Keratinocyte (primary cell): ENCODE results near the gene KDM3B. TPM values are rescaled to one million over a fixed set of nuclear protein-coding genes. Genes with fewer than 3 reads are reported as not detected.
A peak's percentile ranks its signal among the peaks of the same experiment; 100 is the strongest.

Experiments
- DNase-seq: peaks from one replicate; pipeline ENCODE4 v3.0.0-alpha.2; 2011; ENCODE audit warnings: low read depth, missing footprints, low spot score
- FAIRE-seq: peaks from 2 replicates; lab custom pipeline; 2011; peaks lifted over from hg19 to GRCh38; lab: Jason Lieb, UNC
- H2AFZ ChIP-seq: 2 replicates; pipeline ENCODE4 v1.6.0; 2012; ENCODE audit warnings: low read length, control low read depth, inconsistent platforms; ENCODE audit not compliant: control insufficient read depth
- H3K27ac ChIP-seq: 2 replicates; pipeline ENCODE4 v1.5.1; 2011; ENCODE audit warnings: low read length; ENCODE audit not compliant: control insufficient read depth, insufficient read depth
- H3K27me3 ChIP-seq: 3 replicates; pipeline ENCODE4 v1.6.0; 2011; ENCODE audit warnings: low read length; ENCODE audit not compliant: control insufficient read depth, insufficient read depth; ENCODE audit errors: extremely low read depth
- H3K36me3 ChIP-seq, 2 experiments: 2 replicates in 1 of 2; 3 replicates in 1 of 2; pipeline ENCODE4 v1.5.1; 2011; ENCODE audit warnings: low read length in 2 of 2, mild to moderate bottlenecking in 1 of 2; ENCODE audit not compliant: control insufficient read depth in 2 of 2, insufficient read depth in 2 of 2; ENCODE audit errors: extremely low read depth in 1 of 2
- H3K4me1 ChIP-seq: 3 replicates; pipeline ENCODE4 v1.5.1; 2011; ENCODE audit warnings: low read length; ENCODE audit not compliant: control insufficient read depth, insufficient read depth; ENCODE audit errors: extremely low read depth
- H3K4me2 ChIP-seq: 3 replicates; pipeline ENCODE4 v1.6.0; 2011; ENCODE audit warnings: low read depth, low read length; ENCODE audit not compliant: control insufficient read depth, insufficient read depth; ENCODE audit errors: extremely low read depth
- H3K4me3 ChIP-seq, 3 experiments: fragments of 200-600 bp in 1 of 3; sonication (generic) in 1 of 3; 2 replicates in 2 of 3; 3 replicates in 1 of 3; pipeline ENCODE4 v1.5.1; 2011 to 2016; ENCODE audit warnings: low read length in 3 of 3, mild to moderate bottlenecking in 3 of 3, control low read depth in 2 of 3, inconsistent platforms in 1 of 3, low read depth in 1 of 3, mixed read lengths in 1 of 3, mixed run types in 1 of 3, moderate library complexity in 1 of 3; ENCODE audit not compliant: control insufficient read depth in 2 of 3, insufficient read depth in 2 of 3; ENCODE audit errors: extremely low read depth in 1 of 3
- H3K79me2 ChIP-seq: 2 replicates; pipeline ENCODE4 v1.6.0; 2012; ENCODE audit warnings: low read length; ENCODE audit not compliant: control insufficient read depth, insufficient read depth
- H3K9ac ChIP-seq: 3 replicates; pipeline ENCODE4 v1.6.0; 2011; ENCODE audit warnings: low read length; ENCODE audit not compliant: control insufficient read depth, insufficient read depth; ENCODE audit errors: extremely low read depth
- H3K9me1 ChIP-seq: 3 replicates; pipeline ENCODE4 v1.6.0; 2011; ENCODE audit warnings: low read length; ENCODE audit not compliant: control insufficient read depth, insufficient read depth; ENCODE audit errors: extremely low read depth
- H3K9me3 ChIP-seq: 2 replicates; pipeline ENCODE4 v1.5.1; 2012; ENCODE audit warnings: low read depth, low read length; ENCODE audit not compliant: control insufficient read depth
- H4K20me1 ChIP-seq: 3 replicates; pipeline ENCODE4 v1.6.0; 2011; ENCODE audit warnings: low read length; ENCODE audit not compliant: control insufficient read depth, insufficient read depth; ENCODE audit errors: extremely low read depth
- EZH2 ChIP-seq: IDR thresholded peaks from one replicate; pipeline ENCODE4 v1.6.1; 2012; ENCODE audit warnings: inconsistent platforms, mild to moderate bottlenecking, low read length, moderate library complexity
- dilution Hi-C: fragments of 300-500 bp; cut with MboI; formaldehyde crosslinking; loops from one replicate; pipeline ENCODE4 v1.7.0; 2020; ENCODE audit warnings: low sequenced_read_pairs; ENCODE audit not compliant: extremely low pct_ligation_motif_present
- polyA plus RNA-seq, 5 experiments: library from polyadenylated mRNA; depleted of rRNA in 3 of 5; stranded (reverse) in 3 of 5; stranded (forward) in 1 of 5; unstranded in 1 of 5; fragments of >200 nt; gene quantifications; 1 replicate in 1 of 5; 2 replicates in 3 of 5; 3 replicates in 1 of 5; pipeline versions ENCODE4 v1.2.1 to v1.2.3, GENCODE V29; 2011 to 2012; ENCODE audit warnings: missing spikeins in 2 of 5, low read depth in 1 of 5, low replicate concordance in 1 of 5
- TF ChIP-seq, protein P1 (sequence below), 3 experiments: IDR thresholded peaks in 1 of 3; conservative IDR thresholded peaks in 1 of 3; optimal IDR thresholded peaks in 1 of 3; 2 replicates in 2 of 3; 3 replicates in 1 of 3; pipeline versions ENCODE3 to v1.5.1; 2011; ENCODE audit warnings: low read length in 3 of 3, mild to moderate bottlenecking in 3 of 3, moderate library complexity in 2 of 3, control low read depth in 1 of 3, inconsistent platforms in 1 of 3; ENCODE audit not compliant: insufficient read depth in 2 of 3; ENCODE audit errors: extremely low read depth in 1 of 3

Gene KDM3B
- polyA plus RNA-seq, 1 donor (not counting 4 experiments of a cell fraction or from before 2014, with no cell fraction given) = 28.8 TPM

DNA sequence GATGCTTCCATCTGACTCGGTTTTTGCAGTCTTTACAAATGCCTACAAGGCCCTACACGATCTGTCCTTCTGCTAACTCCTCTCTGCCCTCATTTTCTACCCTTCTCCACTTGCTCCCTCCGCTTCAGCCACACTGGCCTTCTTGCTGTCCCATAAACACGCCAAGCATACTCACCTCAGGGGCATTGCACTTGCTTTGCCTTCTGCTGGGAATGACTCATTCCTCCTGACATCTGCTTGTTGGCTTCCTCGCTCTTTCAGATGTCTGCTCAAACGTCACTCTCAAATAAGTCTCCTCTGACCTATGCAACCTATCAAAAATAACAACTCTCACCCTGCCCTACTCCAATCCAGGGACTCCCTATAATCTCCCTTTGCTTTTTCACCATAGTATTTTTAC, 49.1 kb upstream of the KDM3B start:
- H3K9me3 ChIP-seq = no peaks in the 10 kb centered on the region
- H3K4me3 ChIP-seq = no peak overlapping the region
- peaks cover 4% of the 10 kb centered on the region for H3K4me1 ChIP-seq
- no peaks in the 10 kb centered on the region for H3K27me3 ChIP-seq
- H3K79me2 ChIP-seq = no peaks in the 10 kb centered on the region
- no peak overlapping the region for H2AFZ ChIP-seq
- no peaks in the 10 kb centered on the region for H3K36me3 ChIP-seq
- FAIRE-seq = peak; percentile 49
- no peak for DNase-seq
- H4K20me1 ChIP-seq = no peaks in the 10 kb centered on the region
- no peak overlapping the region for H3K9ac ChIP-seq
- no peak overlapping the region for H3K27ac ChIP-seq
- H3K9me1 ChIP-seq = no peaks in the 10 kb centered on the region
- dilution Hi-C loops = no loop called here
- TF ChIP-seq EZH2 = no peak
- TF ChIP-seq, protein P1, sequence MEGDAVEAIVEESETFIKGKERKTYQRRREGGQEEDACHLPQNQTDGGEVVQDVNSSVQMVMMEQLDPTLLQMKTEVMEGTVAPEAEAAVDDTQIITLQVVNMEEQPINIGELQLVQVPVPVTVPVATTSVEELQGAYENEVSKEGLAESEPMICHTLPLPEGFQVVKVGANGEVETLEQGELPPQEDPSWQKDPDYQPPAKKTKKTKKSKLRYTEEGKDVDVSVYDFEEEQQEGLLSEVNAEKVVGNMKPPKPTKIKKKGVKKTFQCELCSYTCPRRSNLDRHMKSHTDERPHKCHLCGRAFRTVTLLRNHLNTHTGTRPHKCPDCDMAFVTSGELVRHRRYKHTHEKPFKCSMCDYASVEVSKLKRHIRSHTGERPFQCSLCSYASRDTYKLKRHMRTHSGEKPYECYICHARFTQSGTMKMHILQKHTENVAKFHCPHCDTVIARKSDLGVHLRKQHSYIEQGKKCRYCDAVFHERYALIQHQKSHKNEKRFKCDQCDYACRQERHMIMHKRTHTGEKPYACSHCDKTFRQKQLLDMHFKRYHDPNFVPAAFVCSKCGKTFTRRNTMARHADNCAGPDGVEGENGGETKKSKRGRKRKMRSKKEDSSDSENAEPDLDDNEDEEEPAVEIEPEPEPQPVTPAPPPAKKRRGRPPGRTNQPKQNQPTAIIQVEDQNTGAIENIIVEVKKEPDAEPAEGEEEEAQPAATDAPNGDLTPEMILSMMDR (optimal IDR thresholded peaks at IDR 0.05 in 1 of 3, IDR thresholded peaks at IDR 0.05 in 1 of 3, conservative IDR thresholded peaks at IDR 0.05 in 1 of 3; ENCODE audit: extremely low read depth in 1 of 3, insufficient read depth in 2 of 3, low read length in 3 of 3) = no peak
- no peak overlapping the region for H3K4me2 ChIP-seq

DNA sequence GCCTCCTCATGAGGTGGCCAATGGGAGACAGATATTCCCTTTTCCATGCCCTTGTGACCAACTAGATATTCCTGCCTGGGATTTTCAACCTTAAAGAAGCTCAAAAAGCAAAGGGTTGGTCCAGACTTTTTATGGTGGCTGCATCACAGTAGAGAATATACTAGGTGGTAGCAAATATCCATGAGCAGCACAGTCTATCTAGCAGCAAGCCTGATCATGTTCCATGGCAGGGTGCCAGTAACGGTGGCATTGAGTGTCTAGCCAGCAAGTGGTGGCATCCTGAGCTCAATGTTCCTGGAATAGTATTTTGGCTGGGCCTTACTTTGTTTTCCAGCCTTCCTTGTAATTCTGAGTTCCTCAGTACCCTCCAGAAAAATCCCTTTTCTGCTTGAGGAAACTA, 46.7 kb upstream of the KDM3B start:
- dilution Hi-C loops = no loop called here
- H3K36me3 ChIP-seq = no peaks in the 10 kb centered on the region
- no peak overlapping the region for H3K27ac ChIP-seq
- H3K9ac ChIP-seq = no peak overlapping the region
- H2AFZ ChIP-seq = no peak overlapping the region
- DNase-seq = no peak
- no peaks in the 10 kb centered on the region for H3K9me3 ChIP-seq
- FAIRE-seq = no peak
- no peak overlapping the region for H3K4me3 ChIP-seq
- no peaks in the 10 kb centered on the region for H4K20me1 ChIP-seq
- no peaks in the 10 kb centered on the region for H3K27me3 ChIP-seq
- H3K4me1 ChIP-seq = peaks cover 4% of the 10 kb centered on the region
- H3K9me1 ChIP-seq = no peaks in the 10 kb centered on the region
- no peak overlapping the region for H3K4me2 ChIP-seq
- TF ChIP-seq, protein P1 (optimal IDR thresholded peaks at IDR 0.05 in 1 of 3, IDR thresholded peaks at IDR 0.05 in 1 of 3, conservative IDR thresholded peaks at IDR 0.05 in 1 of 3; ENCODE audit: extremely low read depth in 1 of 3, insufficient read depth in 2 of 3, low read length in 3 of 3) = peak in 1 of 3 experiments; percentile 33
- no peak for TF ChIP-seq EZH2
- H3K79me2 ChIP-seq = no peaks in the 10 kb centered on the region
